Measurements from ENCODE around the gene EP400.

- TF ChIP-seq GATA3 (IDR thresholded peaks at IDR 0.05; ENCODE audit: low read depth, low read length) (no peak), GATA2 (IDR thresholded peaks at IDR 0.05; ENCODE audit: low read depth, low read length) (no peak)
Measured at GRCh38 chr12:132018193-132018916, 68.6 kb downstream of the EP400 start.

Measured in SH-SY5Y (cell line).